ENCODE results near the gene GPR153.
"Not testable (repeated sequence)": the region's sequence is repeated elsewhere in the genome, so short reads cannot be mapped to it uniquely, and the experiment has no call there.

The GPR153 gene

DNA sequence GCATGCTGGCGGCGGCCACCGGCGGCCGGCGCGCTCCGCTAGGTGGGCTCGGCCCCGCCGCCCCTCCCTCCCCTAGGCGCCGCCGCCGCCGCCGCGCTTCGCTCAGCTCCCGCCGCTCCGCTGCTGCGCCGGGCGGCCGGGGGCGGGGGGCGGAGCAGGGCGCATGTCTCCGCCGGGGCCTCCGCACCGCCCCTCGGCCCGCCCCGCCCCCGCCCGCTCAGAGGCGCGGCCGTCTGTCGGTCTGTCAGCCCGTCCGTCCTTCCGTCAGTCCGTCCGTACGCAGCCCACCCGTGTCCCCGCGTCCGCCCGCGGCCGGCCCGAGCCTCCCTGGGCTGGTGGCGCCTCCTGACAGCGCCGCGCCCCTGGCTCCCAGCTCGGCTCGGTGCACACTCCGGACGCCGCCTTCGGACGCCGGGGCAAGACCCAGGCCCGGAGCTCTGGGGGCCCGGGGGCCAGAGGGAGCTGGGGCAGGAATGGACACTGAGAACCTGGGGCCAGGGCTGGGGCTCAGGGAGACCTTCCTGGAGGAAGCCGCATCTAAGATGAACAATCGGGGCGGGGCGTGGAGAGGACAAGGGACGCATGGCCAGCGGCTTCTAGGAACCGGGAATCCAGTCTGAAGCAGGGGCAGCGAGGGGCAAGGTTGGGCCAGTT lies at the start of gene GPR153:
TSS of gene GPR153 (minus strand) at position 138 of the 654 bp plus-strand sequence. CDS start 6,193 bp downstream, outside the sequence.
- DNase-seq: peak in 1 of 2 experiments; percentile 47

GRCh38 chr1:6310116-6310848 lies 49.4 kb upstream of the GPR153 start:
- no peak for DNase-seq

- DNase-seq: no peak
Measured at GRCh38 chr1:6309564-6309963, 48.7 kb upstream of the GPR153 start.

DNA sequence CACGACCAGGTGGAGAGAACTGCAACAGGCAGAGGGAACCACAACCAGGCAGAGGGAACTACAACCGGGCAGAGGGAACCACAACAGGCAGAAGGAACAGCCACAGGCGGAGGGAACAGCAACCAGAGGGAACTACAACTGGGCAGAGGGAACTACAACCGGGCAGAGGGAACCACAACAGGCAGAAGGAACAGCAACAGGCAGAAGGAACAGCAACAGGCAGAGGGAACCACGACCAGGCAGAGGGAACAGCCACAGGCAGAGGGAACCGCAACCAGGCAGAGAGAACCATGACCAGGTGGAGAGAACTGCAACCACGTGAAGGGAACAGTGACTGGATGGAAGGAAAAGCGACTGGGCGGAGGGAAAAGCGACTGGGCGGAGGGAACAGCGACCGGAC lies 47.6 kb upstream of the GPR153 start:
- no peak for DNase-seq

DNA sequence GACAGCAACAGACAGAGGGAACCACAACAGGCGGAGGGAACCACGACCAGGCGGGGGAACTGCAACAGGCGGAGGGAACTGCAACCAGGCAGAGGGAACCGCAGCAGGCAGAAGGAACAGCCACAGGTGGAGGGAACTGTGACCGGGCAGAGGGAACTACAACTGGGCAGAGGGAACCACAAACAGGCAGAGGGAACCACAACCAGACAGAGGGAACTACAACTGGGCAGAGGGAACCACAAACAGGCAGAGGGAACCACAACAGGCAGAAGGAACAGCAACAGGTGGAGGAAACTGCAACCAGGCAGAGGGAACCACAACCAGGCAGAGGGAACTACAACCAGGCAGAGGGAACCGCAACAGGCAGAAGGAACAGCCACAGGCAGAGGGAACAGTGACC lies 46.8 kb upstream of the GPR153 start:
- not testable (repeated sequence) for DNase-seq

DNA sequence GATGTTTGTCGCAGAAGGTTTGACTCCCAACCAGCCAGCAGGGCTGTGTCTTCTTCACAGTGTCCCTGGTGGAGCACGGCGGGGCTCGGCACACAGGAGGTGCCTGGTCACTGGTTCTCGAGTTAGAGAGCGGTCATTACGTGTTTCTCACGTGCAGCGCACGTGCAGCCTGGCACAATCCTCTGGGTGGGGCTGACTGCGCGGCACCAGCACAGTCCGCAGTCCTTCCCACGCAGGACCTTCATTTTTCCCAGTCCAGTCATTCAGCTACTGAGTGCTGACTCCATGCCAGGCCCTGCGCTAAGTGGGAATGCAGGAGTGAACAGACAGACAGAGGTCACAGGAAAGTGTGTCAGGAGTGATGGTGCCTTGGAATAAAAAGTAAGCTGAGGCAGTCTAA lies 46.2 kb upstream of the GPR153 start:
- DNase-seq: no peak

DNA sequence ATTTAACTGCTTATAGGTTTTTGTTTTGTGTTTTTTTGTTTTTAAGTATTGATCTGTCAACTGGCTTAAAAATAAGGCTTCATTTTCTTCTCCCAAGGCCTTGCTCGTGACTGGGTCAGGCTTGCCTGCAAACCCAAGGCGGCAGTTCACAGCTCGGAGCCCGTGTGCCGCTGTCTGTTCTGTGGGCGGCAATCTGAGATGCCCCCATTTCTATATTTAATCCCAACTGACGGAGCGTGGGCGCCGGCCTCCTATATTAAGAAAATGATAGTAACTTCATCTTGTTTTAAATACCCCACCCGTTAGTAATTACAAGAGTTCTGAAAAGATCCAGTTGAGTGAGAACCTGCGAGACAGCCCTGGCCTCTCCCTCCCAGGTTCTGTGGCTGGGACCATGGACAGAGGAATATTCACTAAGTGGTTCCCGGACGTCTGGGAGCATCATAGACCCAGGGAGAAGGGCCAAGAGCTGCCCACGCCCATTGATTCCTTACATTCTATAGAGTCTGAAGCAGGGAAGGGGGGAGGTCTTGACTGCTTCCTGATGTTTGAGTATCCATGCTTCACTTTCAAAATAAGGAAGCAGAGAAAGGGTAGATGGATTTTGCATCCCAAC lies 42.6 kb upstream of the GPR153 start:
- no peak for DNase-seq

- no peak for DNase-seq
Measured at GRCh38 chr1:6302568-6302967, 41.7 kb upstream of the GPR153 start.

- no peak for DNase-seq
Measured at GRCh38 chr1:6301526-6301925, 40.6 kb upstream of the GPR153 start.

DNA sequence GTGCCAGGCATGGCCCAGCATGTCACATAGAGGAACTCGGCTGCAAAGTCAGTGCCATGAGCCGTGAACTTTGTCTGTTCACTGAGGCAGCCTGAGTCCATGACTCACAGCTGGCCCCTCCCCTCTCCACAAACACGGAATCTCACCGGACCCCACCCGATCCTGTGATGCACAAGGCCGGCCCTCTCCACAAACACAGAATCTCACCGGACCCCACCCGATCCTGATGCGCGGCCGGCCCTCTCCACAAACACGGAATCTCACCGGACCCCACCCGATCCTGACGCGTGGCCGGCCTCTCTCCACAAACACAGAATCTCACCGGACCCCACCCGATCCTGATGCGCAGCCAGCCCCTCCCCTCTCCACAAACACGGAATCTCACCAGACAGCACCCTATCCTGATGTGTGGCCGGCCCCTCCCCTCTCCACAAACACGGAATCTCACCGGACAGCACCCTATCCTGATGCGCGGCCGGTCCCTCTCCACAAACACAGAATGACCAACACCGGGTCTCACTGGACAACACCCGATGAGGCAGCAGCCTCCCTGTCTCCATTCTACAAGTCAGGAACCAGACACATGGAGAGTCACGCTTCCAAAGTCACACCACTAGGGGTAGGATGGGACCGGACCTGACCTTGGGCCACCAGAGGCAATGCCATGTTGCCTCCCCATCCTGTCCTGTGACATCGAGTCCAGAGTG lies 39.6 kb upstream of the GPR153 start:
- DNase-seq: no peak

DNA sequence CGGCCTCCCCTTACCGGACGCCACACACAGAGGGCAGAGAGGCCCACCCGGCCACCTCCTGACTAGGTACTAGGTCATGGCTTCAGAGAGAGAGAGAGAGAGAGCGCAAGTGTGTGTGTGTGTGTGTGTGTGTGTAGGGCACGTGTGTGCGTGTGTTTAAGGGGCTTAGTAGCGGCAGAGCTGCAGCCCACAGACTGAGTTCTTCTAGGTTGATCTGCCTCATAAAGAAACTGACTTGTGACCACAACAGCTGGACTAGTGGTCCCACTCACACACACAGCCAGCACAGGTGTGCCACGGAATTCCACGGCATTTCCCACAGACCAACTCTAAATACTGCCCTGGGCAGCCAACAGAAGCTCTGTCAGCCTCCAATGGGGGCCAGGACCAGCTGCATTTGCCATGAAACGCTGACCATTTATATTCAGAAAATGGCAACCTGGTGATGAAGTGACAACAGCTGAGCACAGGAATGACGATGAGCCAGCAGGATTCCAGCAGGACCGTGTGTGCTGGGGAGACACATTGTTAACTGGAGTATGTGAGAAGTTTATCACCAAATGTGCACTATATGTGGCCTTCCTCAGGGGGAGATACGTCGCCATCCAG lies 38.8 kb upstream of the GPR153 start:
- DNase-seq: peak in 1 of 2 experiments; percentile 15

DNA sequence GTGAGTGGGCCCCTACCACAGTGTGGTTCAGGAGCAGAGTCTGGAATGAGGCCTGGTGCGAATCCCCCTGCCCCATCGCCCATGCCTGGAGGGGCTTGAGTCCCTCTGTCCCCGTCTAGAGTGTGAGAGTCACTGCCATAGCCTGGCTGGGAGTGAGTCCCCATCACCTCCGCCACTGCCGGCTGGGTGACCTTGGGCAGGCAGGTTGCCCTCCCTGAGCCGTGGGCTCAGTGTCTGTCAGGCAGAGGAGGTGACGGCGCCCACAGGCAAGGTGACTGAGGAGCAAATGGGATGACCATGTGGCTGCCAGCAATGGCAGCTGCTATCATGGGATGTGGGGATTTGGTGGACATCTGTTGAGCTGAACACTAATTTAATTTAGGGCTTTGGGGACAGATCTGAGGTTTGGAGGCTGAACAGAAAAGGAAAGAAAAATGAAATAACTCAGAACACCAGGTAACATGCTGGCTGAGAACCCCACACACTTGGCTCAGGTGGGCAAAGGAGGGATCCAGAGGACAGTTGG lies 38.1 kb upstream of the GPR153 start:
- DNase-seq: peak in 1 of 2 experiments; percentile 55

DNA sequence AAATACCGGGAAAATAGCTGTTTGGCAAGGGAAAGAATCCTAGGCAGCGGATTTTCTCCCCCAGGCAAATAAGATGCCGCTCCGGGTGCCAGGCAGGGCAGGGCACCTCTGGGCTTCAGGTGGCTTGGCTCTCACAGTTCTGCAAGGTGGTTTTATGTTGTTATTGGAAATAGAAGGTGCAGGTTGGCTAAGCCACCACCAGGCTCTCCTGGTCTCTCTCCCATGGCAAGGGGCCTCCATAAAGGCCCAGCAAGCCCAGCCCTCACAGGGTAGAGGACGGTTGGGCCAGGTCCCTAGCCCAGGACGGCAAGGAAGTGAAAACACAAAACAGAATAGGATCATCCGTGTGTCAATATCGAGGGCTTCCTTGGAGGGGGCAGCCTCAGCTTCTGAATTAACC lies 37.6 kb upstream of the GPR153 start:
- no peak for DNase-seq

DNA sequence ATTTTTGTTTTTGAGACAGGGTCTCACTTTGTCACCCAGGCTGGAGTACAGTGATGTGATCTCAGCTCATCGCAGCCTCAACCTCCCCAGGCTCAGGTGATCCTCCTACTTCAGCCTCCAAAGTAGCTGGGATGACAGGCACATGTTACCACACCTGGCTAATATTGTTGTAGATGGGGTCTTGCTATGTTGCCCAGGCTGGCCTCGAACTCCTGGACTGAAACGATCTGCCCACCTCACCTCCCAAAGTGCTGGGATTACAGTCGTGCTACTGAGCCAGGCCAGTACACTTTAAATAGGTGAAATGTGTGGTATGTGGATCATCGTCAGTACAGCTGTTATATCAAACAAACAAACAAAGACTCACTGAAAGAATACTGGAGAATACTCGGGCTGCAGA lies 35.0 kb upstream of the GPR153 start:
- no peak for DNase-seq

GRCh38 chr1:6294890-6295556 lies 34.1 kb upstream of the GPR153 start:
- DNase-seq: no peak

DNA sequence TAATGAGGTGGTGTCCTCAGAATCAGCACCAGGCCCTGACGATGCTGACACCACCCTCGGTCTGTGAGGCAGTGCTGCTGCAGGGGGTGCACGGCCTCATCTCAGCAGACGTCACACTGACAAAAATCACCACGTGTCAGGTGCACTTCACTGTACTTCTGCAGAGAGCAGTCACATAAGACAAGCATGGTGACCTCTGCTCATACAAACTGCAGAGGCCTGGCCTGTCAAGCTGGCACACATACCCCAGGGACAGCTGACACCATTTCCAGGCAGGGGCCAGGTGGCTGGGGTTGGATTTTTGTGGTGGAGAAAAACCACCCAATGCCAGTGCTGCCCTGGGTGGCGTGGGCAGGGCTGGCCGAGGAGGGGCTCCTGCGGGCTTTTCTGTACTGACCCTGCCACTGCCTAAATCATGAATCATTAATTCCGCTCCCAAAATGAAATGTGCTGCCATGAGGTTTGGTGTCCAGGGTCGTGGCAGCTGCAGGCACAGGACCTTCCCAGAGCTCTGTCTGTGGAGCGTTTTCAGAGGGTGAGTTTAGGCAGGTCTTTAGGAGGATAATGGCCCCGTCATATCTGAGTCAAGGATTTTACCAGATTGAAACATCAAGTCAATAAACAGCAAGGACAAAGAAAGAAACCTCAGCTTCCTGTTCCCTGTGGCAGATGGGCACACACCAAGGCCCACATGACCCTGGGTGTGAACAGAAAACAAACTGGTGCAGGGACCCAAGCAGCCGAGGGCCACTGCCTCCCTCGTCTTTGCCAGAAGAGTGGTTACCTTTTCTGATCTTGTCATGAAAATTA lies 33.4 kb upstream of the GPR153 start:
- DNase-seq: no peak

DNA sequence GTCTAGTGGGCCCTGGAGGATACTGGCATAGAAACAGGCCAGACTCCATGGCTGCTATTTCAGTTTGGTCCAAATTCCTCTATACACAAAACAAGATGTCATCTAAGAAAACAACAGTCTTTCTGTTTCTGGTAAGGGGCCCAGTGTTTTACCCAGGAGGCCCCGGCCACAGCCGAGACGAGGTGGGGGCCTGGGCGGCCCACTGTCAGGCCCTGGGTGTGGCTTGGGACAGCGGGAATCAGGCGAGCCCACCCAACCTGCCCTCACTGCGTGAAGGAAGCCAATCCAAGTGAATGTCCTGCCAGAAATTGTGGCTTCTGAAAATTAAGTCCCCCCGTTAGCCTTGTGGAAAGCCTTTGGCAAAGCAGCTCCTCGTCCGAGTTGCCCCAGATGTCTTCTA lies 31.2 kb upstream of the GPR153 start:
- no peak for DNase-seq

DNA sequence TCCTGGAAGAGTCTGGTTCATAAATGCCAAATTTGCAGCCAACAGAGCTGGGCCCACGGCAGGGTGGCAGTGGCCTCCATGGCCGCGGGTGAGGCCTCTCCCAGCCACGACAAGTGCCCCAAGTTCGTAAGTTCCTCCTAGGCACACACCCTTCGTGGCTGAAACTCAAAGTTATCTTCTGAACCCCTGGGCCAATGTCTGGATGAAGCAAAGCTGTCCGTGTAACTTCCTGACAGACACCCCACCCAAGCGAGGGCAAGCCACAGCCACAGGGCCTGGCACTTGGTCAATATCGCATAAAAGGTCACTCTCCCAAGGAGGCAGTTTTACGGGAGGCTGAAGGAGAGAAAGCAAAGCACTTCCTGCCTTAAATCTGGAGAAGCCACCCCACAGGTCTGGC lies 27.8 kb upstream of the GPR153 start:
- no peak for DNase-seq

- no peak for DNase-seq
Measured at GRCh38 chr1:6288026-6288425, 27.1 kb upstream of the GPR153 start.

- no peak for DNase-seq
Measured at GRCh38 chr1:6287431-6287886, 26.6 kb upstream of the GPR153 start.

DNA sequence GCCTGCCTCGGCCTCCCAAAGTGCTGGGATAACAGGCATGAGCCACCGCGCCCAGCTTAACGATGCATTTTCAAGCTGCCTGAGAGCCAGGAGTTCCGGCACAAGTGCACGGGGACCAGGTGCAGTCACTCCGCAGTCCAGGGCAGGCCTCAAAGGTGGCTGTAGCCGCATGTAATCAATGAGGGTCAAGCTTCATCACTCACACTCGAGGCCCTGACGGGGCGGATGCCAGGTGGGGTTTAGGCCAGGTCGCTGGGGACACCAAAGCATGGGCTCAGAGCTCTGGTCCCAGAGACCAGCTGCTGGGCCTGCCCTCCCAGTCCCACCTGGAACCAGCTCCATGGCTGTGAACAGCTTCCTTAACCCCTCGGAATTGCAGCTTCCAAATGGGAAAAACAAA lies 26.1 kb upstream of the GPR153 start:
- DNase-seq: no peak
